ENCODE data around the gene KIAA0232.

The KIAA0232 gene

GRCh38 chr4:6764976-6765620 is 17.4 kb upstream of the KIAA0232 start:
- Histone ChIP-seq H3K9me3 (ENCODE audit: severe bottlenecking) (no peaks in the 10 kb centered on the region), H3K27ac (ENCODE audit: poor library complexity, severe bottlenecking) (no peak overlapping the region), H3K27me3 (ENCODE audit: insufficient read depth, poor library complexity, severe bottlenecking) (no peaks in the 10 kb centered on the region), H3K4me3 (ENCODE audit: severe bottlenecking) (no peak overlapping the region), H3K4me1 (ENCODE audit: insufficient read depth, poor library complexity, severe bottlenecking) (peaks cover 13% of the 10 kb centered on the region), H3K36me3 (ENCODE audit: low read depth) (no peaks in the 10 kb centered on the region)
- no peak for DNase-seq (ENCODE audit: low spot score)
- TF ChIP-seq CTCF (IDR thresholded peaks at IDR 0.05; ENCODE audit: poor library complexity, severe bottlenecking): no peak
- no peak for ATAC-seq (ENCODE audit: low read depth)

- peaks cover 13% of the 10 kb centered on the region for H3K4me1 ChIP-seq (ENCODE audit: insufficient read depth, poor library complexity, severe bottlenecking)
- no peak overlapping the region for H3K27ac ChIP-seq (ENCODE audit: poor library complexity, severe bottlenecking)
- DNase-seq (ENCODE audit: low spot score) (no peak), ATAC-seq (ENCODE audit: low read depth) (no peak)
- TF ChIP-seq CTCF (IDR thresholded peaks at IDR 0.05; ENCODE audit: poor library complexity, severe bottlenecking): no peak
- H3K9me3 ChIP-seq (ENCODE audit: severe bottlenecking): no peaks in the 10 kb centered on the region
- H3K27me3 ChIP-seq (ENCODE audit: insufficient read depth, poor library complexity, severe bottlenecking): no peaks in the 10 kb centered on the region
- no peaks in the 10 kb centered on the region for H3K36me3 ChIP-seq (ENCODE audit: low read depth)
- H3K4me3 ChIP-seq (ENCODE audit: severe bottlenecking): no peak overlapping the region
Measured at GRCh38 chr4:6765703-6766102, 16.8 kb upstream of the KIAA0232 start.

- H3K27me3 ChIP-seq (ENCODE audit: insufficient read depth, poor library complexity, severe bottlenecking): no peaks in the 10 kb centered on the region
- H3K27ac ChIP-seq (ENCODE audit: poor library complexity, severe bottlenecking): no peak overlapping the region
- no peaks in the 10 kb centered on the region for H3K36me3 ChIP-seq (ENCODE audit: low read depth)
- H3K4me3 ChIP-seq (ENCODE audit: severe bottlenecking): no peak overlapping the region
- ATAC-seq (ENCODE audit: low read depth) (peak; percentile 5; the same call in 1 of the 3 replicates), DNase-seq (ENCODE audit: low spot score) (no peak)
- no peak for TF ChIP-seq CTCF (IDR thresholded peaks at IDR 0.05; ENCODE audit: poor library complexity, severe bottlenecking)
- no peaks in the 10 kb centered on the region for H3K9me3 ChIP-seq (ENCODE audit: severe bottlenecking)
- H3K4me1 ChIP-seq (ENCODE audit: insufficient read depth, poor library complexity, severe bottlenecking): peaks cover 13% of the 10 kb centered on the region
Measured at GRCh38 chr4:6767386-6767747, 15.2 kb upstream of the KIAA0232 start.

- H3K4me3 ChIP-seq (ENCODE audit: severe bottlenecking): no peak overlapping the region
- no peak for DNase-seq (ENCODE audit: low spot score)
- H3K27ac ChIP-seq (ENCODE audit: poor library complexity, severe bottlenecking): no peak overlapping the region
- peak; percentile 5; the same call in 1 of the 3 replicates for ATAC-seq (ENCODE audit: low read depth)
- peaks cover 12% of the 10 kb centered on the region for H3K4me1 ChIP-seq (ENCODE audit: insufficient read depth, poor library complexity, severe bottlenecking)
- H3K9me3 ChIP-seq (ENCODE audit: severe bottlenecking): no peaks in the 10 kb centered on the region
- no peaks in the 10 kb centered on the region for H3K27me3 ChIP-seq (ENCODE audit: insufficient read depth, poor library complexity, severe bottlenecking)
- H3K36me3 ChIP-seq (ENCODE audit: low read depth): no peaks in the 10 kb centered on the region
- no peak for TF ChIP-seq CTCF (IDR thresholded peaks at IDR 0.05; ENCODE audit: poor library complexity, severe bottlenecking)
Measured at GRCh38 chr4:6767748-6768538, 14.6 kb upstream of the KIAA0232 start.

GRCh38 chr4:6768539-6768905 is 14.0 kb upstream of the KIAA0232 start:
- H3K4me3 ChIP-seq (ENCODE audit: severe bottlenecking): no peak overlapping the region
- H3K27me3 ChIP-seq (ENCODE audit: insufficient read depth, poor library complexity, severe bottlenecking): no peaks in the 10 kb centered on the region
- H3K36me3 ChIP-seq (ENCODE audit: low read depth): no peaks in the 10 kb centered on the region
- TF ChIP-seq CTCF (IDR thresholded peaks at IDR 0.05; ENCODE audit: poor library complexity, severe bottlenecking): no peak
- H3K9me3 ChIP-seq (ENCODE audit: severe bottlenecking): no peaks in the 10 kb centered on the region
- ATAC-seq (ENCODE audit: low read depth) (no peak), DNase-seq (ENCODE audit: low spot score) (no peak)
- no peak overlapping the region for H3K27ac ChIP-seq (ENCODE audit: poor library complexity, severe bottlenecking)
- peaks cover 6% of the 10 kb centered on the region for H3K4me1 ChIP-seq (ENCODE audit: insufficient read depth, poor library complexity, severe bottlenecking)

Measured in RWPE2 (cell line).